WTC11 (cell line): ENCODE results near the gene MCM3AP. TPM values are rescaled to one million over a fixed set of nuclear protein-coding genes. Genes with fewer than 3 reads are reported as not detected.
A peak's percentile ranks its signal among the peaks of the same experiment; 100 is the strongest.

Source experiments
- ATAC-seq: fragments of 200-7000 bp; cut with Tn5 transposase; 2 replicates; pipeline ENCODE4 v1.10.0; 2021; ENCODE audit warnings: mild to moderate bottlenecking, moderate library complexity
- CTCF ChIA-PET: fragments of 300-600 bp; sonication (Branson Sonifier 250); formaldehyde crosslinking; loops from one replicate; lab custom pipeline; 2021; ENCODE audit warnings: antibody characterized with exemption; lab: Charles Lee
- POLR2A ChIA-PET: fragments of 350-600 bp; sonication (Branson Sonifier 250); formaldehyde crosslinking; loops from one replicate; lab custom pipeline; 2021; ENCODE audit warnings: antibody characterized with exemption; lab: Charles Lee
- DNase-seq: peaks from one replicate; pipeline ENCODE4 v3.0.0; 2021; ENCODE audit warnings: low spot score
- H3K27ac Mint-ChIP-seq: 2 replicates; pipeline ENCODE4 v1.8.0; 2021; ENCODE audit warnings: mixed read lengths
- H3K27me3 Mint-ChIP-seq: 2 replicates; pipeline ENCODE4 v1.8.0; 2021; ENCODE audit warnings: low read depth, mild to moderate bottlenecking, moderate library complexity, mixed read lengths
- H3K36me3 Mint-ChIP-seq: 2 replicates; pipeline ENCODE4 v1.8.0; 2021; ENCODE audit warnings: mixed read lengths
- H3K4me1 Mint-ChIP-seq: 2 replicates; pipeline ENCODE4 v1.8.0; 2022; ENCODE audit warnings: mixed read lengths
- H3K4me3 Mint-ChIP-seq: 2 replicates; pipeline ENCODE4 v1.8.0; 2021; ENCODE audit warnings: mild to moderate bottlenecking, moderate library complexity, mixed read lengths
- H3K9me3 Mint-ChIP-seq: 2 replicates; pipeline ENCODE4 v1.8.0; 2021; ENCODE audit warnings: mixed read lengths
- CREB1 ChIP-seq: sonication (generic); formaldehyde crosslinking; IDR thresholded peaks from 2 replicates; pipeline ENCODE4 v1.8.0; 2023; ENCODE audit warnings: mild to moderate bottlenecking, missing genetic modification reagents
- CTCF ChIP-seq: fragments of 200-600 bp; IDR thresholded peaks from 2 replicates; pipeline ENCODE4 v1.8.0; 2022; ENCODE audit warnings: antibody characterized with exemption
- E2F4 ChIP-seq: sonication (generic); formaldehyde crosslinking; IDR thresholded peaks from 2 replicates; pipeline ENCODE4 v1.8.1; 2022; ENCODE audit warnings: low read depth, mild to moderate bottlenecking, moderate library complexity, missing genetic modification reagents, borderline replicate concordance
- FOXJ3 ChIP-seq: sonication (generic); formaldehyde crosslinking; IDR thresholded peaks from 2 replicates; pipeline ENCODE4 v1.9.0; 2021; ENCODE audit warnings: missing genetic modification reagents, mild to moderate bottlenecking, borderline replicate concordance
- FOXP4 ChIP-seq: sonication (generic); formaldehyde crosslinking; IDR thresholded peaks from 2 replicates; pipeline ENCODE4 v1.8.0; 2022; ENCODE audit warnings: mild to moderate bottlenecking, missing genetic modification reagents
- GABPB1 ChIP-seq: sonication (generic); formaldehyde crosslinking; IDR thresholded peaks from 2 replicates; pipeline ENCODE4 v1.8.1; 2023; ENCODE audit warnings: mild to moderate bottlenecking, missing genetic modification reagents
- IRF2 ChIP-seq: sonication (generic); formaldehyde crosslinking; IDR thresholded peaks from 2 replicates; pipeline ENCODE4 v1.8.0; 2022; ENCODE audit warnings: low read depth, missing genetic modification reagents, borderline replicate concordance
- MLX ChIP-seq: sonication (generic); formaldehyde crosslinking; IDR thresholded peaks from 2 replicates; pipeline ENCODE4 v1.8.1; 2023; ENCODE audit warnings: mild to moderate bottlenecking, missing genetic modification reagents, moderate library complexity
- MXD4 ChIP-seq: fragments of 250-450 bp; sonication (Bioruptor Pico); IDR thresholded peaks from 2 replicates; pipeline ENCODE4 v1.8.0; 2021; ENCODE audit warnings: mild to moderate bottlenecking, moderate library complexity, borderline replicate concordance
- OVOL2 ChIP-seq: fragments of 250-450 bp; sonication (Bioruptor Pico); IDR thresholded peaks from 2 replicates; pipeline ENCODE4 v1.9.0; 2021; ENCODE audit warnings: mild to moderate bottlenecking, borderline replicate concordance
- PRRX2 ChIP-seq: fragments of 250-450 bp; sonication (Bioruptor Pico); IDR thresholded peaks from 2 replicates; pipeline ENCODE4 v1.8.0; 2021; ENCODE audit warnings: mild to moderate bottlenecking
- TP53 ChIP-seq: sonication (generic); formaldehyde crosslinking; IDR thresholded peaks from 2 replicates; pipeline ENCODE4 v1.8.1; 2023; ENCODE audit warnings: mild to moderate bottlenecking, missing genetic modification reagents
- ZBTB43 ChIP-seq: sonication (generic); formaldehyde crosslinking; IDR thresholded peaks from 2 replicates; pipeline ENCODE4 v1.8.1; 2023; ENCODE audit warnings: mild to moderate bottlenecking, missing genetic modification reagents
- ZNF138 ChIP-seq: sonication (generic); formaldehyde crosslinking; conservative IDR thresholded peaks from 2 replicates; pipeline ENCODE4 v1.8.1; 2022; ENCODE audit warnings: mild to moderate bottlenecking, moderate library complexity, missing genetic modification reagents
- ZNF263 ChIP-seq: sonication (generic); formaldehyde crosslinking; IDR thresholded peaks from 2 replicates; pipeline ENCODE4 v1.8.1; 2022; ENCODE audit warnings: low read depth, mild to moderate bottlenecking, moderate library complexity, missing genetic modification reagents
- ZNF396 ChIP-seq: fragments of 250-450 bp; sonication (Bioruptor Pico); IDR thresholded peaks from 2 replicates; pipeline ENCODE4 v1.8.0; 2021; ENCODE audit warnings: mild to moderate bottlenecking, moderate library complexity, borderline replicate concordance
- ZNF423 ChIP-seq: fragments of 250-450 bp; sonication (Bioruptor Pico); IDR thresholded peaks from 2 replicates; pipeline ENCODE4 v2.1.2; 2022; ENCODE audit warnings: mild to moderate bottlenecking, moderate library complexity
- ZNF425 ChIP-seq: fragments of 250-450 bp; sonication (Bioruptor Pico); conservative IDR thresholded peaks from 2 replicates; pipeline ENCODE4 v1.9.0; 2021; ENCODE audit warnings: mild to moderate bottlenecking
- total RNA-seq: library from RNA; stranded (reverse); gene quantifications from 3 replicates; pipeline ENCODE4 v1.2.3, GENCODE V29; 2021

The MCM3AP gene
- total RNA-seq, 1 experiment from 2014 or later = 167 TPM

GRCh38 chr21:46286648-46287002, 1.2 kb upstream of the MCM3AP start:
- ATAC-seq = no peak
- no peaks in the 10 kb centered on the region for H3K9me3 Mint-ChIP-seq
- POLR2A ChIA-PET = no interaction called here
- H3K4me3 Mint-ChIP-seq = peak overlapping the region; percentile 88
- no peaks in the 10 kb centered on the region for H3K27me3 Mint-ChIP-seq
- no peak for TF ChIP-seq CREB1 (CRISPR knock-in tag)
- TF ChIP-seq GABPB1 (CRISPR knock-in tag) = no peak
- no peak for TF ChIP-seq ZNF425 (CRISPR knock-in tag)
- no peak for TF ChIP-seq E2F4 (CRISPR knock-in tag)
- no peak for TF ChIP-seq MXD4 (CRISPR knock-in tag)
- no peak for TF ChIP-seq PRRX2
- no peak for TF ChIP-seq ZNF263
- TF ChIP-seq ZNF396 (CRISPR knock-in tag) = no peak
- no peak for TF ChIP-seq OVOL2 (CRISPR knock-in tag)
- no peak for TF ChIP-seq ZNF138 (CRISPR knock-in tag)
- no peak for TF ChIP-seq TP53
- TF ChIP-seq IRF2 (CRISPR knock-in tag) = no peak
- TF ChIP-seq FOXP4 (CRISPR knock-in tag) = no peak
- no peak for TF ChIP-seq CTCF
- no peak for TF ChIP-seq MLX
- no peak for TF ChIP-seq ZNF423 (CRISPR knock-in tag)
- no peak for TF ChIP-seq FOXJ3
- TF ChIP-seq ZBTB43 (CRISPR knock-in tag) = no peak
- CTCF ChIA-PET = no interaction called here
- DNase-seq = no peak
- H3K36me3 Mint-ChIP-seq = peaks cover 24% of the 10 kb centered on the region
- peak overlapping the region; percentile 97 for H3K27ac Mint-ChIP-seq
- peaks cover 51% of the 10 kb centered on the region for H3K4me1 Mint-ChIP-seq
